BLaER1 treated with 17β-estradiol and CSF1 and Interleukin-3, amounts not matched to agents 10 nM and 100 nM (cell line): ENCODE measurements around the gene CPED1.

Source experiments
- H3K27ac ChIP-seq, 11 experiments: shearing (Covaris generic); formaldehyde crosslinking; 2 replicates each; pipeline ENCODE4 v1.8.1; 2022
- H3K27me3 ChIP-seq, 11 experiments: shearing (Covaris generic); formaldehyde crosslinking; 2 replicates each; pipeline ENCODE4 v1.8.1; 2022
- H3K36me3 ChIP-seq, 11 experiments: shearing (Covaris generic); formaldehyde crosslinking; 2 replicates each; pipeline ENCODE4 v1.8.1; 2022
- H3K4me1 ChIP-seq, 10 experiments: shearing (Covaris generic); formaldehyde crosslinking; 2 replicates each; pipeline ENCODE4 v1.8.1; 2022
- H3K4me2 ChIP-seq, 11 experiments: shearing (Covaris generic); formaldehyde crosslinking; 2 replicates each; pipeline ENCODE4 v1.8.1; 2022
- H3K4me3 ChIP-seq, 10 experiments: shearing (Covaris generic); formaldehyde crosslinking; 2 replicates each; pipeline ENCODE4 v1.8.1; 2022
- H3K9ac ChIP-seq, 11 experiments: shearing (Covaris generic); formaldehyde crosslinking; 2 replicates each; pipeline ENCODE4 v1.8.1; 2022
- H3K9me3 ChIP-seq, 11 experiments: shearing (Covaris generic); formaldehyde crosslinking; replicated peaks in 1 of 11; 2 replicates each; pipeline ENCODE4 v1.8.1; 2022
- H4K20me1 ChIP-seq, 11 experiments: shearing (Covaris generic); formaldehyde crosslinking; 2 replicates each; pipeline ENCODE4 v1.8.1; 2022
- Cebpa-rat ChIP-seq, 11 experiments: shearing (Covaris generic); IDR thresholded peaks; 2 replicates each; pipeline ENCODE4 v1.8.1; 2022

CPED1 gene

DNA sequence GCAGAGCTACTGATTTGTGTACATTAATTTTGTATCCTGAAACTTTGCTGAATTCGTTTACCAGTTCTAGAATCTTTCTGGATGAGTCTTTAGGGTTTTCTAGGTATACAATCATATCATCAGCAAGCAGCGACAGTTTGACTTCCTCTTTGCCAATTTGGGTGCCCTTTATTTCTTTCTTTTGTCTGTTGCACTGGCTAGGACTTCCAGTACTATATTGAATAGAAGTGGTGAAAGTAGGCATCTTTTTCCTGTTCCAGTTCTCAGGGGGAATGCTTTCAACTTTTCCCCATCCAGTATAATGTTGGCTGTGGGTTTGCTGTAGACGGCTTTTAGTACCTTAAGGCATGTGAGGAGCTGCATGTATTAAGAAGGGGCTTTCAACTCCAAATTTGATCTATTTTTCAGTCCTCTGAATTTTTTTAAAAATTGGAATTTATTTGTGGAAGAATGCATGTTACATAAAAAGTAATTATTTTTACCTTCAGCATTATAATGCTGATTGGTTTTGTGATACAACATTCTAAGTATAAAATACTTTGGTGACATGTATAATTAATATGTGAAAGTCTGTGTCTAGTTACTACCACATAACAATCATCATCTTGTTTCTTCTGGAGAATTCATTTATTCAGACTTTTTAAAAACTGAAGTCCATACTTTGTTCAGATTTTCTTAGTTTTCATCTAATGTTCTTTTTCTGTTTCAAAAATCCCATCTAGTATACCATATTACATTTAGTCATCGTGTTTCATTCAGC lies 49.6 kb downstream of the CPED1 start:
- no peak overlapping the region for H3K27ac ChIP-seq
- no peaks in the 10 kb centered on the region for H4K20me1 ChIP-seq
- TF ChIP-seq Cebpa-rat (IDR thresholded peaks at IDR 0.05): no peak
- H3K4me1 ChIP-seq: peaks cover 0 to 8% (median 0%) of the 10 kb centered on the region in 10 experiments; a peak in 2 of 20 replicates
- no peak overlapping the region for H3K4me3 ChIP-seq
- no peak overlapping the region for H3K9ac ChIP-seq
- H3K36me3 ChIP-seq: no peaks in the 10 kb centered on the region
- no peak overlapping the region for H3K4me2 ChIP-seq
- no peaks in the 10 kb centered on the region for H3K9me3 ChIP-seq
- H3K27me3 ChIP-seq: no peaks in the 10 kb centered on the region

DNA sequence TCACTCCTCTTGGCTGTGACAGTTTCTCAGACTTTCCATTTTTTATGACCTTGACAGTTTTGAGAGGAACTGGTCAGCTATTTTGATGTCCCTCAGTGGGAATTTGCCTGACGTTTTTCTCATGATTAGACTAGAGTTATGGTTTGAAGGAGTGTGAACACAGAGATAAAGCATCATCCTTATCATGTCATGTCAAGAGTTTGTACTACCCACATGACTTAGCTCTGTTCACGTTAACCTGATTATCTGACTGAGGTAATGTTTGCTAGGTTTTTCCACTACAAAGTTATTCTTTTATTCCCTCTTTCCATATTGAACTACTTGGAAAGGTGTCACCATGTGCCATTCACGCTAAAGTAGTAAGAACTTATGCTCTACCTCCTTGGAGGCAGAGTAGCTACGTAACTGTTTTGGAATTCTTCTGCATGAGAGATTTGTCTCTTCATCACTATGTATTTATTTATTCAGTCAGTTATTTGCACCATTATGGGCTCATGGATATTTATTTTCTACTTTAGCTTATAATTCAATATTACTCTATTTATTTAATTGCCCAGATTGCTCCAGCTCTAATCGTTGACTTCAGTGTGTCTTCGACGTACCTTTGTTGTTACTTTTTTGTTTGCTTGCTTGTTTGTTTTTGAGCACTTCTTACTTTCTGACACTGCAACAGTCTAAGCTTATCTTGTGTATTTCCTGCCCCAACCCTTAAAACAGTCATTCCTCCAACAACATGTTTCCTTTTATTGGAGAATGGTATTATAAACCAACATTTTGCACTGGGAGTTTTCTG lies 50.4 kb downstream of the CPED1 start:
- H3K4me1 ChIP-seq: peaks cover 0 to 8% (median 0%) of the 10 kb centered on the region in 10 experiments; a peak in 2 of 20 replicates
- H3K4me3 ChIP-seq: no peak overlapping the region
- no peaks in the 10 kb centered on the region for H4K20me1 ChIP-seq
- H3K9ac ChIP-seq: no peak overlapping the region
- H3K36me3 ChIP-seq: no peaks in the 10 kb centered on the region
- no peak overlapping the region for H3K27ac ChIP-seq
- no peak for TF ChIP-seq Cebpa-rat (IDR thresholded peaks at IDR 0.05)
- H3K4me2 ChIP-seq: no peak overlapping the region
- no peaks in the 10 kb centered on the region for H3K27me3 ChIP-seq
- no peaks in the 10 kb centered on the region for H3K9me3 ChIP-seq

DNA sequence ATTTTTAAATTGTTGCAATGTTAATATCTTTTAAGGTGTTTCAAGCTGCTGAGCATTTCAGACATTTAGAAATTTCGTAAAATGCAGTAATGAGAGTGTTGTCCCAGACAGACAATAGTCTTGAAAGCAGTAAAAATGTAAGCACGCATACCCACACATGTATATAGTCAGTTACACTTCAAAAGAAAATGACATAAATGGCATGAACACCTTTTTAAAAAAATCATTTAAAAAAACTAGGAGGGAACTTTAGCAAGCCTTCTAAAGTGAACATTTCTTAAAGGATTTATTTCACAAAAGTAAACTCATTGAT lies 51.0 kb downstream of the CPED1 start:
- H3K9me3 ChIP-seq: no peaks in the 10 kb centered on the region
- no peaks in the 10 kb centered on the region for H4K20me1 ChIP-seq
- no peak overlapping the region for H3K27ac ChIP-seq
- no peak overlapping the region for H3K4me2 ChIP-seq
- TF ChIP-seq Cebpa-rat (IDR thresholded peaks at IDR 0.05): no peak
- peaks cover 0 to 8% (median 0%) of the 10 kb centered on the region in 10 experiments; a peak in 2 of 20 replicates for H3K4me1 ChIP-seq
- no peak overlapping the region for H3K9ac ChIP-seq
- H3K36me3 ChIP-seq: no peaks in the 10 kb centered on the region
- H3K4me3 ChIP-seq: no peak overlapping the region
- H3K27me3 ChIP-seq: no peaks in the 10 kb centered on the region

DNA sequence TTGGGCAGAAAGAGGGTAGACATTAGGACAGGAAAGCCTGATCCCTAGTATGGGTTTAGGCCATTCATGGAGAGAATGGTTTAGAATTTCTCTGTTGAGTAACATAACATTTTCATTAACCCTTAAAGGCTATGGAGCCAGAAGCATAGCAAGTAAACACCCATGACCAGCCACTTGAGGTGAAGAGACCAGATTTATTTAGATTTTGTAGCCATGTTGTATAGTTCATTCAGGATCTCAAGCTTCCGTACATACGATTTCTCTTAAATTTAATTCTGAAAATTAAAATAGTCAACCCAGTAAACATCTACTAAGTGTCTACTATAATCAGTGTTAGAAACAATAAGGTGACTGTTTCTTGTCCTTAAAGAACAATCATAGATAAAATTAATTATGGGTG lies 51.5 kb downstream of the CPED1 start:
- no peak overlapping the region for H3K4me3 ChIP-seq
- H3K9me3 ChIP-seq: no peaks in the 10 kb centered on the region
- H3K36me3 ChIP-seq: no peaks in the 10 kb centered on the region
- TF ChIP-seq Cebpa-rat (IDR thresholded peaks at IDR 0.05): no peak
- H3K27ac ChIP-seq: no peak overlapping the region
- no peak overlapping the region for H3K9ac ChIP-seq
- H3K27me3 ChIP-seq: no peaks in the 10 kb centered on the region
- H3K4me1 ChIP-seq: peaks cover 0 to 8% (median 0%) of the 10 kb centered on the region in 10 experiments; a peak in 2 of 20 replicates
- no peak overlapping the region for H3K4me2 ChIP-seq
- H4K20me1 ChIP-seq: no peaks in the 10 kb centered on the region

DNA sequence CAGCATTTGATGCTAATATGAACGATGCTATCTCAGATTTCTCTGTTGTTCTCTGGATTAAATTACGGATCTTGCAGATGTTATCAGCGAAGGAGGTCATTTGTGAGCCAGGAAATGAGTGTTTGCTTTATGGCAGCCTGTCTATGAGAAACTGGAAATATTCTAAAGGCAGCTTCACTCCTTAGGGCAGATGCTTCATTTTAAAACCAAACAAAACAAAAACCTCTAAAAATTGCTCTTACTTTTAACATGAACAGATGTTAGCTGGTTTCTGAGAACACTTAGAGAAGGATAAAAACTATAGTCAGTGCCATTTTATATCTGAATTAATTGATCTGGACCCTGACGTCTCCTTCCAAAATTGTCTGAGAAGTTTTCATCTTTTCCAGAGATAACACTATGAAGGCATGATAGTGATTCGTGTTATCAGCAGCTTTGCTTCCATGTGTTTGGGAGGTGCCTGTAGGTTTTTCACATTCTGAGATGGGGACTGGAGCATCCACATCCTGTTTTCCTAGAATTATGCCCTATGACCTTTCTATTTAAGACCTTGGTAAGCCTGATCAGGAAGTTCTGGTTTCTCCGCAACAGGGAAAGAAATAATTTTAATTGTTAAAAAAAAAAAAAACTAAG lies 53.1 kb downstream of the CPED1 start:
- no peak overlapping the region for H3K4me3 ChIP-seq
- H3K4me1 ChIP-seq: peaks cover 0 to 8% (median 0%) of the 10 kb centered on the region in 10 experiments; a peak in 2 of 20 replicates
- no peaks in the 10 kb centered on the region for H3K9me3 ChIP-seq
- no peaks in the 10 kb centered on the region for H4K20me1 ChIP-seq
- no peak overlapping the region for H3K9ac ChIP-seq
- H3K27ac ChIP-seq: no peak overlapping the region
- no peaks in the 10 kb centered on the region for H3K36me3 ChIP-seq
- H3K27me3 ChIP-seq: no peaks in the 10 kb centered on the region
- no peak for TF ChIP-seq Cebpa-rat (IDR thresholded peaks at IDR 0.05)
- H3K4me2 ChIP-seq: peak overlapping the region in 3 of 11 experiments; percentile 2 to 51 (median 42); a peak in 3 of 22 replicates

DNA sequence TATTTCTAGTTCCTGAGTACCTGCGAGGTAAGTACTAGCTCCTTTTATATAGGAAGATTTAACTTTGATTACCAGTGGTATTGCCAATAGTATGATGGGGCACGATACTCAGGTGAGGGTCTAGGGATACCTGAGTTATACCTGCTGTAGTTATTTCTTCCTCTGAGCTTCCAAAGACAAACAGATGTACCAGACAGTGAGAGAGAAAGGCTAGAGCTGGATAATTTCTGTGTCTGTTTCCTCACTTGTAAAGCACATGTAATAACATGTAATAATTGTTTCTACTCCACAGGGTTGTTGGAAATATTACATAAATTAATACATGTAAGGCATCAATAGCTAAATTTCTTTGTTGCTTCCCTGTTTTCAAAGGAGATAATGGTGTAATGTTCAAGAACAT lies 53.7 kb downstream of the CPED1 start:
- H3K27me3 ChIP-seq: no peaks in the 10 kb centered on the region
- peaks cover 0 to 8% (median 0%) of the 10 kb centered on the region in 10 experiments; a peak in 2 of 20 replicates for H3K4me1 ChIP-seq
- H3K9me3 ChIP-seq: no peaks in the 10 kb centered on the region
- H3K27ac ChIP-seq: no peak overlapping the region
- no peaks in the 10 kb centered on the region for H4K20me1 ChIP-seq
- peak overlapping the region in 3 of 11 experiments; percentile 2 to 51 (median 42); a peak in 2 of 22 replicates for H3K4me2 ChIP-seq
- no peaks in the 10 kb centered on the region for H3K36me3 ChIP-seq
- no peak overlapping the region for H3K9ac ChIP-seq
- no peak overlapping the region for H3K4me3 ChIP-seq
- TF ChIP-seq Cebpa-rat (IDR thresholded peaks at IDR 0.05): no peak

DNA sequence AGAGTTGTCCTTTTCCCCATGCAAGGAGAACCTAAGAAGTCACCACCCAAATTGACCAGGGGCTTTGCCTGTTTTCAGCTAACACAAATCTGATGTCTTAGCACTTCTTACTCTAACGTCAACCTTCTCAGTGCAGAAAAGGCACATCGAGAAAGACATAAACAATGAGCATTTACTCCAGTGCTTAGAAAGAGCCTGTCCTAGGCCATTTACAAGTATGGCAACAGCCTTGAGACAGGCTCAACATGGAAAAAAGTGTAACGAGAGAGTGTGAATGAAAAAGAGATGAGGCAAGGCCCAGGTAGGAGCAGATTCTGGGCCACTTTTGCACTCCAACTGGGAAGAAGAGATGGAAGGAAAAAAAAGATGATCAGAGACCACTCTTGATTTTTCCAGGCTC lies 54.4 kb downstream of the CPED1 start:
- Histone ChIP-seq H3K9ac (no peak overlapping the region), H3K4me1 (peaks cover 0 to 8% (median 0%) of the 10 kb centered on the region in 10 experiments; a peak in 2 of 20 replicates), H3K36me3 (no peaks in the 10 kb centered on the region), H3K27ac (no peak overlapping the region), H3K27me3 (no peaks in the 10 kb centered on the region), H3K4me3 (no peak overlapping the region), H3K4me2 (no peak overlapping the region), H4K20me1 (no peaks in the 10 kb centered on the region), H3K9me3 (peaks cover 0 to 5% (median 2%) of the 10 kb centered on the region in 11 experiments; a peak in 6 of 22 replicates)
- no peak for TF ChIP-seq Cebpa-rat (IDR thresholded peaks at IDR 0.05)

DNA sequence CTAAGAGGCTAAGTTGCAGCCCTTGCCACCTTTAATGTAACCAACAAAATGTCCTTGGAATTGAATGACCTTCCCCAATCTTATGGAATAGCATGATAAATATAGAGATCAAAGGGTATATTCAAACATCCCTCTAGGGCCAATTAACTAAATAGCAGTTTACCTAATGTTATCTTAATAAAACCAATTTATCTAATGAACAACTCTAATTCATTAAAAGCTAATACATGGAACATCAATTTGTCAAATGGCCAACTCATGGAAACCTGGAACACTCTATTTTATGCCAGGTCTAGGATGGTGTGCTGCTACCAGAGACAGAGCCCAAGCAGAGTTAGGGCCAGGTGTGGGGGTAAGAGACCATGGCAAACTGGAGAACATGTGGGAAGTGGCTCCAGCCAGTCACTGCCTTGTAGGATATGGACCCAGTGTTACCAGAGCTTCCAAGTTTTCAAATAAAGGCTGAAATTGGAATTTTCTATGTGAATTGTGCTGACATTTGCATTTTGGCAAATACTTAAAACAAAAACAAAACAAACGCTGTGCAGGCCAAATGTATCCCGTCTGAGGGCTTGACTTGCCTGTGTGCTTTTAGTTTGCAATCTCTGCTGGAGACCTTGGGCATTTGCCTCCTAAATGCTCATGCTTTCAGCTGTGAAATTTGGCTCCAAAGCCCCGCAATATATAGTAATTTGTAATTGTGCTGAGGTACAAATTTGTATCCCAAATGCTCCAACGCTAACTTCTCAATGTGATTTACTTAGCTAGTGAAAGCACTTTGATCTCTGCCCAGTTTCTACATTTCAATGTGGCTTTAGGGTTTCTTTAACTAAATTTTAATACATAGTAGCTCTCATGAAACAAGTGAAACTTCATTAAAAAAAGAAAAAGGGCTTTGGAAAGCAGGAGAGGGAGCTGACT lies 55.1 kb downstream of the CPED1 start:
- no peaks in the 10 kb centered on the region for H3K27me3 ChIP-seq
- no peak for TF ChIP-seq Cebpa-rat (IDR thresholded peaks at IDR 0.05)
- H3K9ac ChIP-seq: no peak overlapping the region
- no peak overlapping the region for H3K4me3 ChIP-seq
- no peaks in the 10 kb centered on the region for H3K36me3 ChIP-seq
- H3K9me3 ChIP-seq: peaks cover 0 to 10% (median 4%) of the 10 kb centered on the region in 11 experiments; a peak in 6 of 22 replicates
- H4K20me1 ChIP-seq: no peaks in the 10 kb centered on the region
- no peak overlapping the region for H3K27ac ChIP-seq
- peaks cover 0 to 8% (median 0%) of the 10 kb centered on the region in 10 experiments; a peak in 2 of 20 replicates for H3K4me1 ChIP-seq
- no peak overlapping the region for H3K4me2 ChIP-seq
